GM12865 (cell line): ENCODE results near the gene SP7.
A peak's percentile ranks its signal among the peaks of the same experiment; 100 is the strongest.
"Not testable (repeated sequence)": the region's sequence is repeated elsewhere in the genome, so short reads cannot be mapped to it uniquely, and the experiment has no call there.

Source experiments
- DNase-seq: peaks from one replicate; pipeline ENCODE4 v3.0.0; 2010; ENCODE audit warnings: low read depth
- H3K4me3 ChIP-seq: 2 replicates; pipeline ENCODE4 v1.5.1; 2011; ENCODE audit warnings: mild to moderate bottlenecking, low read depth, low read length, control low read depth
- CTCF ChIP-seq: IDR thresholded peaks from 2 replicates; pipeline ENCODE4 v1.5.1; 2011; ENCODE audit warnings: low read length, control low read depth, low read depth, inconsistent platforms; ENCODE audit not compliant: insufficient read depth; ENCODE audit errors: missing control alignments

The SP7 gene

GRCh38 chr12:53378724-53379388 is 42.7 kb upstream of the SP7 start:
- H3K4me3 ChIP-seq: peak overlapping the region; percentile 53
- DNase-seq: no peak
- TF ChIP-seq CTCF: no peak

GRCh38 chr12:53378222-53378621 is 42.1 kb upstream of the SP7 start:
- H3K4me3 ChIP-seq: no peak overlapping the region
- TF ChIP-seq CTCF: no peak
- no peak for DNase-seq

- no peak for TF ChIP-seq CTCF
- no peak for DNase-seq
- H3K4me3 ChIP-seq: no peak overlapping the region
Observed at GRCh38 chr12:53376747-53377146, 40.6 kb upstream of the SP7 start.

- DNase-seq, H3K4me3 ChIP-seq: not testable (repeated sequence)
Observed at GRCh38 chr12:53374277-53374676, 38.1 kb upstream of the SP7 start.

GRCh38 chr12:53373554-53374133 is 37.5 kb upstream of the SP7 start:
- not testable (repeated sequence) for DNase-seq, H3K4me3 ChIP-seq

GRCh38 chr12:53365245-53365904 is 29.2 kb upstream of the SP7 start:
- no peak for TF ChIP-seq CTCF
- no peak for DNase-seq
- H3K4me3 ChIP-seq: no peak overlapping the region

- H3K4me3 ChIP-seq, DNase-seq: not testable (repeated sequence)
Observed at GRCh38 chr12:53361638-53362037, 25.5 kb upstream of the SP7 start.

GRCh38 chr12:53358836-53359419 is 22.8 kb upstream of the SP7 start:
- no peak for TF ChIP-seq CTCF
- no peak for DNase-seq
- no peak overlapping the region for H3K4me3 ChIP-seq
